ENCODE measurements around the gene SCN10A.

Gene SCN10A

GRCh38 chr3:38687321-38687720 is 128.7 kb downstream of the SCN10A start:
- DNase-seq: no peak
- in situ Hi-C loops (cut with HindIII; ENCODE audit: low pct_ligation_motif_present, low pct_unique_long_range_greater_than_20kb, low sequenced_read_pairs): no loop called here

DNA sequence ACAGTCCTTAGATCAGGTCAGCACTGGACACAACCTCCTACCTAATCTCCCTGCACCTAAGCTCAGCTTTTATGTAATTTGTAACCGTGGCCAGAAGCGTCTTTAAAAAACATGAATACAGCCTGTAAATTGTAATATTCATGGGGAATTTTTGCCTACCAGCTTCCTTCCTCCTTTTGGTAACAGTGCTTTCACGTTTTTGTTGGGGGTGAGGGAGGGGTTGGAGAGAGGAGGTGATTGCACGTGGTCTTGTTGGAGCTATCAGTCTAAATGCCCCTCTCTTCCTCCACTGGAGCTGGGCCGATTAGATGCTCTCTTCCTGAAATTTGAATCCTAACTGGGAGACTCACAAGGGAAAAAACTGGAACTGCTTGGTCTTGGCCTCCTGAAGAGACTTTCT is 131.5 kb downstream of the SCN10A start:
- DNase-seq: no peak
- in situ Hi-C loops (cut with HindIII; ENCODE audit: low pct_ligation_motif_present, low pct_unique_long_range_greater_than_20kb, low sequenced_read_pairs): no loop called here

- in situ Hi-C loops (cut with HindIII; ENCODE audit: low pct_ligation_motif_present, low pct_unique_long_range_greater_than_20kb, low sequenced_read_pairs): no loop called here
- no peak for DNase-seq
These were observed 146.3 kb downstream of the SCN10A start for GRCh38 chr3:38669668-38670067.

- in situ Hi-C loops (cut with HindIII; ENCODE audit: low pct_ligation_motif_present, low pct_unique_long_range_greater_than_20kb, low sequenced_read_pairs): no loop called here
- DNase-seq: peak; percentile 40
These were observed 153.5 kb downstream of the SCN10A start for GRCh38 chr3:38662544-38662943.

- in situ Hi-C loops (cut with HindIII; ENCODE audit: low pct_ligation_motif_present, low pct_unique_long_range_greater_than_20kb, low sequenced_read_pairs): no loop called here
- DNase-seq: no peak
These were observed 157.2 kb downstream of the SCN10A start for GRCh38 chr3:38658841-38659240.

DNA sequence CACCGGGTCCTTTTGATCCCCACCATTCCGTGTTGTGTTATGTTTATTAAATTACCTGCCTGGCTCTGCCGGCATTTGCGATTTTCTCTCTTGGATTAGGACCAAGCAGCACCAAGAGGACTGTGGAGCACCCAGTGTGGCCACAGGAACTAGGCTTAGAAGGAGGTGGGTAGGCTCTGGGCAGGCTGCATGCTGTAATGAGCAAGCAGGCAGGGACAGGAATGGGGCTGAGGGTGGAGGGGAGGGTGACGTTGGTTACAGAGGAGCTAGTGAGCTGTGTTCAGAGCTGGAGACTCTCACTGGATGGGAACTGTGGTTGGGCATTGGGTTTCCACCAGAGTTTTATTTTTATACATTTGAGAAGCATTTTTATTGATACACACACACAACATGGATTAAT is 158.6 kb downstream of the SCN10A start:
- in situ Hi-C loops (cut with HindIII; ENCODE audit: low pct_ligation_motif_present, low pct_unique_long_range_greater_than_20kb, low sequenced_read_pairs): no loop called here
- no peak for DNase-seq

- in situ Hi-C loops (cut with HindIII; ENCODE audit: low pct_ligation_motif_present, low pct_unique_long_range_greater_than_20kb, low sequenced_read_pairs): no loop called here
- DNase-seq: peak; percentile 57
These were observed 160.2 kb downstream of the SCN10A start for GRCh38 chr3:38655708-38656300.

DNA sequence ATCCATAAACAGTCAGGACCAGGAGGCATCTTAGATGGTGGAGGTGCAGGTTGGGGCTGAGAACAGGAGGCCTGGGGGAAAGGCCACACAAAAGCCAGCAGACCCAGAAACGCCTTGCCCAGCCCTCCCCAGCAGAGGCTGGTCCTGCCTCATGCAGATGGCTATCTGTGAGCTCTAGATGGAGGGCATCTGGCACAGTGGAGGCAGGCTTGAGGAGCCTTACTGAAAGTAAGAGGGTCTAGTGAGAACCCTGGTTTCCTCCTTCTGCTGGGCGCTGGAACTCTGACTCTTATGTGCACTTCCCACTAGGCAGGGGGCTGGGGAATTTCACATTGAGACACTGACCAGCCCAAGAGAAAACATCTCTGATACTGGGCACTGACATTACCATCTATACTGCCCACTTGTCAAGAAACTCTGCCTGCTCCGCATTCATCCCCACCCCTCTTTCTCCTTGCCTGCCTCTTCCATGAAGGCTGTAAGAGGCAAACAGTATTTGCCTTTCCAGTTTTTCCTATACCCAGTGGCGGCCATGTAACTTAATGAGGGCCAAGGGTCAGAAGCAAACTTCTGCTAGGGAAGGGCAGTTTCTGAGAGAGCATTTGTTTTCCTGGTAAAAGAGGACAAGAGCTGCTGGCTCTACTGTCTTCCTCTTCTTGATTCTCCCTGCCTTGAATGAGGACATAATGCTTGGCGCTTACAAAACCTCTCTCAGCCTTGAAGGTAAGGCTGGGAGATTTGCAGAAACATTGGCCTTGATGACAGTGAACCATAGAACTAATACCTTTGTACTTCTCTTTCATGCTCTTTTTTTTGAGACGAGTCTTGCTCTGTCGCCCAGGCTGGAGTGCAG is 162.1 kb downstream of the SCN10A start:
- no peak for DNase-seq
- in situ Hi-C loops (cut with HindIII; ENCODE audit: low pct_ligation_motif_present, low pct_unique_long_range_greater_than_20kb, low sequenced_read_pairs): no loop called here

GRCh38 chr3:38652934-38653333 is 163.1 kb downstream of the SCN10A start:
- in situ Hi-C loops (cut with HindIII; ENCODE audit: low pct_ligation_motif_present, low pct_unique_long_range_greater_than_20kb, low sequenced_read_pairs): no loop called here
- no peak for DNase-seq

GRCh38 chr3:38651153-38651789 is 164.7 kb downstream of the SCN10A start:
- peak; percentile 54 for DNase-seq
- in situ Hi-C loops (cut with HindIII; ENCODE audit: low pct_ligation_motif_present, low pct_unique_long_range_greater_than_20kb, low sequenced_read_pairs): no loop called here

DNA sequence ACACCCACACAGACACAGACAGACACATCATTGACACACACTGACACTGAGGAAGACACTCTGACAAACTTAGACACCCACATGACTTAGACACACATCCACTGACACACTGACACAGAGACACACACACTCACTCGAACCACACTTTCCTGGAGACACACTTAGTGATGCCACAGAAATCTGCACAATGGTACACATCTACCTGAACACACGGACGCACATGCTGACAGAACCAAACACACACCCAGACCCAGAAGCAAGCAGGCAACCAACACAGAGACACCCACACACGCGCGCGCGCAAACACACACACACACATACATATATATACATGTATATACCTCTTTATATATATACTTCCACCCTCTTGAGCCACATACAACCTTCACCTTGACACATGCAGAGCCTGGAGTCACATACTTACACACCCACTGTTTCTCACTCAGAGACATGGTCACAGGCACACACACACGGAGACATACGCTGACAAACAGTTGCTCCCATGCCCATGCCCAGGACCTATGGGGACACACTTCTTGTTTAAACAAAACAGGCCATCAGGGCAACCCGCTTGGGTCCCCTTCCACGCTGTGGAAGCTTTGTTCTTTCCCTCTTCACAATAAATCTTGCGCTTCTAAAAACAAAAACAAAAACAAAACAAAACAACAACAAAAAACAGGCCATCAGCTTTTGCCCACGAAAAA is 165.6 kb downstream of the SCN10A start:
- no peak for DNase-seq
- in situ Hi-C loops (cut with HindIII; ENCODE audit: low pct_ligation_motif_present, low pct_unique_long_range_greater_than_20kb, low sequenced_read_pairs): no loop called here

DNA sequence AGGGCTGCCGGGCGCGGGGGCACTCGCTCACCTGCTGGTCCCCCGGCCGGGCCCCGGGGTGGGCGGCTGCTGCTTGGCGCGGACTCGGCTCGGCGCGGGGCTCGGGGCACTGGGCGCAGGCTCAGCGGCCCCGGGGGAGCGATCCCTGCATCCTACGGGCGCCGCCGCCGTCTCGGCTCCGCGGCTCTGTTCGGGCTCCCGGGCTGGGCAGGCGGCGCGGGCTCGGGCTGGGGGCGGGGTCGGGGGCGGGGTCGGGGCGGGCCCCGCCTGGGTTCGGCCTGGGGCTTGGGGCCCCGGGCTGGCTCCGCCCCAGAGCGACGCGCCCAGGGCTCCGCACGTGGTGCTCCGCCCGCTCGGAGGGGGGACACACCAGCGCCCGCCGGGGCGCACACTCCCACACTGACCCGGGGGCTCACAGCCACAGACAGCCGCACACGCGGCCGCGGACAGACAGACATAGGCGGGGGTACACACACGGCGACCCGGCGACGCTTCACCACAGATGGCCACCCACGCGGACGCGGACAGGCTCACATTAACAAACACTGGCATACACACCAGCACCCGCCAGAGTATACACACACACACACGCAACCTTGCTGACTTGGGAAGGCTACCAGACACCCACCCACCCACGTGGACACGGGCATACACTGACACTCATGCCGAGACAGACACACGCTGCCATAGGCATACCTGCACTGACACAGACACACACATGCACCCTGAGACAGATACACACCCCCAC is 166.3 kb downstream of the SCN10A start, which contains the start of gene SCN5A:
Gene SCN5A, minus strand, starts transcription at position 188 of the 748 bp plus-strand sequence. CDS start 16,380 bp downstream, outside the sequence.
- peak; percentile 31 for DNase-seq

DNA sequence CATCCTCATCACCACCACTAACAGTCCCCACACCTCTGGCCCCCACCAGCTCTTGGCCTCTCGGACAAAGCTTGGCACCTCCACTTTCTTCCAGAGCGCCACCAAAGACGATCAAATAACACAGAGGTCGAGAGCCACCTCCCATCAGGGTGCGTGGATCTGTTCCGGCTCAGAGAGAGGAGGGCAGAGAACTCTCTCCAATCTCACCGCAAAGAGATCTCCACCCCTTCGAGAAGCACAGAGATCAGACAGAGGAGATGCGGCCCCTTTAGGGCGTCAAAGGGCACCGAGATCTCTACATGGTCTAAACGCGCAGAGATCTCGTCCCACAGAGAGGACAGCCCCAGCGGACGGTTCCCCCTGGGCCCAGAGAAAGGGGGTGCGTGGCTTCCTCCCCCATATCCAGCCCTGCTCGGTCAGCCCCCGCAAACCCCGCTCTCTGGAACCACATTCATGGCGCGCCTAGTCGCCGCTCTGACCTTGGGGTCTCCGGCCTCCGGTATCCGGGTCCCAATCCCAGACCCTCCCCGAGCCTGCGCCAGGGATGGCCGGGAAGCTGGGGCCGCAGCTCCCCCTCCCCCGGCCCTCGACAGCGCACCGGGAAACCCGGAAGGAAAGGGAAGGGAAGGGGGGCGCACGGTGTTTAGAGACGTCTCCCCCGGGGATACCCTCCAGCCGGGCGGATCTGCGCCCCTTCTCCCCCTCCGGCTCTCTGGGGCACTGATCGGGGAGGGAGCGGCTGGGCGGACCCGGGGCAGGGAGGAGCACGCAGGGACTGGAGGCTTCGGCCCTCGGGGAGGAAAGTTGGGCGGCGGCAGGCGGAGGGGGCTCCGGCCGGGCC is 167.1 kb downstream of the SCN10A start:
- in situ Hi-C loops (cut with HindIII; ENCODE audit: low pct_ligation_motif_present, low pct_unique_long_range_greater_than_20kb, low sequenced_read_pairs): no loop called here
- no peak for DNase-seq

More for the DNA sequence above, 166.3 kb downstream of the SCN10A start, which contains the start of gene SCN5A:
- in situ Hi-C loops (cut with HindIII; ENCODE audit: low pct_ligation_motif_present, low pct_unique_long_range_greater_than_20kb, low sequenced_read_pairs): no loop called here

- in situ Hi-C loops (cut with HindIII; ENCODE audit: low pct_ligation_motif_present, low pct_unique_long_range_greater_than_20kb, low sequenced_read_pairs): no loop called here
- no peak for DNase-seq
These were observed 167.9 kb downstream of the SCN10A start for GRCh38 chr3:38648024-38648658.

- no peak for DNase-seq
- in situ Hi-C loops (cut with HindIII; ENCODE audit: low pct_ligation_motif_present, low pct_unique_long_range_greater_than_20kb, low sequenced_read_pairs): no loop called here
These were observed 168.6 kb downstream of the SCN10A start for GRCh38 chr3:38647217-38647970.

Data from ACHN (cell line).